Uterus (tissue), 4 donors: ENCODE results near the gene EVI5L. TPM values are rescaled to one million over a fixed set of nuclear protein-coding genes. Genes with fewer than 3 reads are reported as not detected.

ENCODE experiments used
- DNase-seq, 2 donors: peaks; one replicate each; pipeline ENCODE4 v3.0.0-alpha.2; 2019 to 2020
- H3K27ac ChIP-seq, 2 donors: fragments of 200-600 bp; sonication (generic); 1 replicate in 1 of 2; 2 replicates in 1 of 2; pipeline ENCODE4 v1.5.1; 2016 to 2018
- H3K27me3 ChIP-seq, 2 donors: fragments of 200-600 bp; sonication (generic); one replicate each; pipeline ENCODE4 v1.5.1; 2018 to 2019; ENCODE audit warnings: control low read depth in 1 of 2
- H3K36me3 ChIP-seq, 2 donors: fragments of 200-600 bp; sonication (generic); one replicate each; pipeline ENCODE4 v1.5.1; 2019; ENCODE audit warnings: control low read depth in 1 of 2
- H3K4me1 ChIP-seq, 2 donors: fragments of 200-600 bp; sonication (generic); one replicate each; pipeline ENCODE4 v1.5.1; 2018 to 2019; ENCODE audit warnings: control low read depth in 1 of 2
- H3K4me3 ChIP-seq, 2 donors: fragments of 200-600 bp; sonication (generic); 1 replicate in 1 of 2; 2 replicates in 1 of 2; pipeline ENCODE4 v1.5.1; 2018 to 2019; ENCODE audit warnings: mild to moderate bottlenecking in 1 of 2
- H3K9me3 ChIP-seq, 2 donors: fragments of 200-600 bp; sonication (generic); one replicate each; pipeline ENCODE4 v1.5.1; 2019; ENCODE audit warnings: control low read depth in 1 of 2
- POLR2A ChIP-seq, 2 donors: fragments of 450-650 bp; IDR thresholded peaks; one replicate each; pipeline ENCODE4 v1.6.1; 2016; ENCODE audit warnings: antibody characterized with exemption in 2 of 2, mild to moderate bottlenecking in 1 of 2, moderate library complexity in 1 of 2
- intact Hi-C: fragments of 100-400 bp; cut with DNase I; formaldehyde crosslinking; loops from one replicate; pipeline ENCODE4 v1.15.1; 2023; ENCODE audit warnings: low total_unique reads
- total RNA-seq, 4 donors: library from RNA; depleted of rRNA in 3 of 4; stranded (reverse); fragments of >200 nt in 3 of 4; gene quantifications; one replicate each; pipeline versions ENCODE4 v1.1.0 to v1.2.4, GENCODE V29; 2014 to 2023
- TF ChIP-seq, protein P1 (sequence below), 4 experiments: fragments of 200-600 bp in 2 of 4; fragments of 450-650 bp in 2 of 4; sonication (generic) in 2 of 4; IDR thresholded peaks; one replicate each; pipeline ENCODE4 v1.5.1; 2016 to 2019; ENCODE audit warnings: antibody characterized with exemption in 4 of 4, mild to moderate bottlenecking in 2 of 4, moderate library complexity in 1 of 4
- donor health status: DM: yes; HTN: yes; CAD: no.

EVI5L gene
- total RNA-seq, 4 donors from 2014 or later, result 9.1 to 14.9 (median 12.4) TPM

DNA sequence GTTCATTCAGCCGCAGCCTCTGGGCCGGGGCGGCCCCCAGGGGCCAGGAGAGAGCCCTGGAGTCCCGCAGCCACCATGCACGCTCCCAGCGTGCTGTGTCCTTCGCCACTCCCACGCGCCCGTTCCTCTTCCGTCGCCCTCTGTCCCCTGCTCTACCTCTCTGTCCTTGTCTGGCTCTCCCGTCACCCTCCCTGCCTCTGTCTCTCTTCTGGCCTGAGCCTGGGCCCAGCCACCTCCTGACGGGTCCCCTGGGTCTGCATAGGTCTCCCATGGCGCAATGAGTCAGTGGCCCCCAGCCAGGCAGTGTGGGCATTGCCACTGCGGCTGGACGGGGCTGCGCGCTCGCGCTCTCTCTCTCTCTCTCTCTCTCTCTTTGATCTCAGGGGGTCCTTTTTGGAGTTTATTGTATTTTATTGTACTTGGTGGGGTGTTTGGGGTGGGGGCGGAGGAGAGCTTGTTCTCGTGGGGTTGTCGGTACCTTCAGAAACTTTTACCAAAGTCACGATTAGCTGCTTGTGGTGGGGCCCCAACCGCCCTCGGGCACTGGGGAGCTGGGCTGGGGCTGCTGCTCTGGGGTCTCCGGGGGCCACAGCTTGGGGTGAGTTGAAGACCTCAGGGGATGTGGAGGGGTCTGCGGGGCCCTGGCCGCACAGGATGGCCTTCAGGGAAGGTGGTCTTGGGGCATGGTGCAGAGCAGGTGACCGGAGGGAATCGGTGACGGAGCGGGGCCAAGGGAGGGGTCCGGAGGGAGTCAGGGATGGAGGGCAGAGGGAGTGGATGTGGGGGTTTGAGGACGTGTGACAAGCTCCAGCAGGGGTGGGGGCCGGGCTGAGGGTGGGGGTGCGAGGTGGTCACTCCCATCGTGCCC, 82.9 kb downstream of the EVI5L start:
- TF ChIP-seq, protein P1, sequence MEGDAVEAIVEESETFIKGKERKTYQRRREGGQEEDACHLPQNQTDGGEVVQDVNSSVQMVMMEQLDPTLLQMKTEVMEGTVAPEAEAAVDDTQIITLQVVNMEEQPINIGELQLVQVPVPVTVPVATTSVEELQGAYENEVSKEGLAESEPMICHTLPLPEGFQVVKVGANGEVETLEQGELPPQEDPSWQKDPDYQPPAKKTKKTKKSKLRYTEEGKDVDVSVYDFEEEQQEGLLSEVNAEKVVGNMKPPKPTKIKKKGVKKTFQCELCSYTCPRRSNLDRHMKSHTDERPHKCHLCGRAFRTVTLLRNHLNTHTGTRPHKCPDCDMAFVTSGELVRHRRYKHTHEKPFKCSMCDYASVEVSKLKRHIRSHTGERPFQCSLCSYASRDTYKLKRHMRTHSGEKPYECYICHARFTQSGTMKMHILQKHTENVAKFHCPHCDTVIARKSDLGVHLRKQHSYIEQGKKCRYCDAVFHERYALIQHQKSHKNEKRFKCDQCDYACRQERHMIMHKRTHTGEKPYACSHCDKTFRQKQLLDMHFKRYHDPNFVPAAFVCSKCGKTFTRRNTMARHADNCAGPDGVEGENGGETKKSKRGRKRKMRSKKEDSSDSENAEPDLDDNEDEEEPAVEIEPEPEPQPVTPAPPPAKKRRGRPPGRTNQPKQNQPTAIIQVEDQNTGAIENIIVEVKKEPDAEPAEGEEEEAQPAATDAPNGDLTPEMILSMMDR (IDR thresholded peaks at IDR 0.05), result no peak
- TF ChIP-seq POLR2A (IDR thresholded peaks at IDR 0.05), result no peak
- peak in 1 of 2 donors; percentile 19 for DNase-seq
- H3K4me1 ChIP-seq, result peaks cover 0 to 21% of the 10 kb centered on the region in 2 donors
- no peaks in the 10 kb centered on the region for H3K9me3 ChIP-seq
- H3K27me3 ChIP-seq, result peaks cover 6 to 7% of the 10 kb centered on the region in 2 donors
- no peak overlapping the region for H3K27ac ChIP-seq
- intact Hi-C loops, result no loop called here
- H3K36me3 ChIP-seq, result no peaks in the 10 kb centered on the region
- no peak overlapping the region for H3K4me3 ChIP-seq

DNA sequence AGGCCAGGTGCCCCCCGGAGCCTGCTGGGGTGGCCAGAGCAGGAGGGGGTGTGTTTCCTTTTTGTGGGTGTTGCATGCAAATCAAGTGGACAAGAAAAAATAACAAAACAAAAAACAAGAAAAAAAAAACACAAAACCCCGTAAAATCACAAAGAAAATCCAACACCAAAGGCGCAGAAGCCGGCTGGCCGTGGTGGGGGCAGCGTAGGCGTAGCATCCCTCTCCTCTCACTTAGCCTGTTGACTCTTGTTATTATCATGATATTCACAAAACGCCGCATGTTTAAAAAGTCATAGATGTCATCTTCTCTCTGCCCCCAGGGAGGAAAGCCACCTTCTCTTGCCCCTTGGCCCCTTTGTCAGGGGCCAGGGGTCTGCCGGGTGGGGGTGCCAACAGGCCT, 83.6 kb downstream of the EVI5L start:
- DNase-seq, result no peak
- H3K27me3 ChIP-seq, result peaks cover 6 to 7% of the 10 kb centered on the region in 2 donors
- H3K4me1 ChIP-seq, result peaks cover 0 to 23% of the 10 kb centered on the region in 2 donors
- intact Hi-C loops, result no loop called here
- no peaks in the 10 kb centered on the region for H3K36me3 ChIP-seq
- no peak overlapping the region for H3K4me3 ChIP-seq
- no peak for TF ChIP-seq POLR2A (IDR thresholded peaks at IDR 0.05)
- TF ChIP-seq, protein P1 (IDR thresholded peaks at IDR 0.05), result no peak
- H3K9me3 ChIP-seq, result no peaks in the 10 kb centered on the region
- no peak overlapping the region for H3K27ac ChIP-seq

DNA sequence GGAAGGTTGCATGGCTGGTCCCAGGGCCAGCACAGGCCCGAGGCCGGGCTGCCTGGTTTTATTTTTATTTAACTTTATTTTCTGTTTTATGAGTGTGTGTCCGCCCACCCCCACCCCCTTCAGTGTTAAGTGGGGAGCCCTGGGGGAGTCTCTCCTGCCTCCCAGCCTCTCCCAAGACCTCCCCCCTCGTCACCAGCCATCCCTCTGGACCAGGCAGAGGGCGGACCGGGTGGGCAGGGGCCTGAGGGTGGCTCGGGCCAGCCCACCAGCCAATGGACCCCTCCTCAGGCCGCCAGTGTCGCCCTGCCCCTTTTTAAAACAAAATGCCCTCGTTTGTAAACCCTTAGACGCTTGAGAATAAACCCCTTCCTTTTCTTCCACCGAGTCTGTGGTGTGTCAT, 84.1 kb downstream of the EVI5L start:
- H3K4me3 ChIP-seq, result no peak overlapping the region
- no peak for DNase-seq
- no peak overlapping the region for H3K27ac ChIP-seq
- no peaks in the 10 kb centered on the region for H3K9me3 ChIP-seq
- intact Hi-C loops, result no loop called here
- peaks cover 0 to 23% of the 10 kb centered on the region in 2 donors for H3K4me1 ChIP-seq
- H3K27me3 ChIP-seq, result peaks cover 6 to 7% of the 10 kb centered on the region in 2 donors
- H3K36me3 ChIP-seq, result no peaks in the 10 kb centered on the region
- TF ChIP-seq, protein P1 (IDR thresholded peaks at IDR 0.05), result no peak
- TF ChIP-seq POLR2A (IDR thresholded peaks at IDR 0.05), result no peak

Other genes with a start within 250 kb of the EVI5L start
- 1 to 10 TPM in 1 of 4 donors, under 1 TPM in 3; 0.26 to 3.5 (median 0.47) TPM for gene CAMSAP3, start 234.4 kb upstream of the EVI5L start, total RNA-seq
- gene XAB2, start 200.7 kb upstream of the EVI5L start, total RNA-seq, result 10 to 100 TPM in 3 of 4 donors, 1 to 10 TPM in 1; 10.0 to 41.7 (median 32.2) TPM
- gene PET100, start 200.4 kb upstream of the EVI5L start, total RNA-seq, result 10 to 100 TPM in 1 of 4 donors, 1 to 10 TPM in 2, not detected in 1; 5.9 to 59.9 (median 6.5) TPM
- not detected for gene PCP2, start 196.5 kb upstream of the EVI5L start, total RNA-seq
- gene STXBP2, start 193.1 kb upstream of the EVI5L start, total RNA-seq, result 10 to 100 TPM in 1 of 4 donors, 1 to 10 TPM in 2, not detected in 1; 2.4 to 10.3 (median 8.2) TPM
- gene RETN, start 161.2 kb upstream of the EVI5L start, total RNA-seq, result not detected
- gene MCEMP1, start 153.1 kb upstream of the EVI5L start, total RNA-seq, result under 1 TPM in 1 of 4 donors, not detected in 3; 0.67 TPM
- 100 to 1,000 TPM in 1 of 4 donors, 10 to 100 TPM in 3; 12.4 to 156 (median 41.0) TPM for gene TRAPPC5, start 149.4 kb upstream of the EVI5L start, total RNA-seq
- under 1 TPM in 1 of 4 donors, not detected in 3; 0.28 TPM for gene FCER2, start 128.1 kb upstream of the EVI5L start, total RNA-seq
- gene CLEC4G, start 98.1 kb upstream of the EVI5L start, total RNA-seq, result not detected
- 10 to 100 TPM in 1 of 4 donors, 1 to 10 TPM in 2, not detected in 1; 2.6 to 14.4 (median 8.8) TPM for gene CD209, start 82.7 kb upstream of the EVI5L start, total RNA-seq
- gene CLEC4M, start 67.0 kb upstream of the EVI5L start, total RNA-seq, result under 1 TPM in 1 of 4 donors, not detected in 3; 0.62 TPM
- under 1 TPM in 2 of 4 donors, not detected in 2; 0.35 to 0.85 TPM for gene PRR36, start 44.2 kb downstream of the EVI5L start, total RNA-seq
- gene LRRC8E, start 58.3 kb downstream of the EVI5L start, total RNA-seq, result 1 to 10 TPM in 1 of 4 donors, under 1 TPM in 1, not detected in 2; 0.15 to 2.1 TPM
- gene MAP2K7, start 73.7 kb downstream of the EVI5L start, total RNA-seq, result 10 to 100 TPM in 2 of 4 donors, 1 to 10 TPM in 1, under 1 TPM in 1; 0.59 to 40.2 (median 9.4) TPM
- 1 to 10 TPM in 1 of 4 donors, not detected in 3; 5.2 TPM for gene TGFBR3L, start 84.6 kb downstream of the EVI5L start, total RNA-seq
- 10 to 100 TPM; 11.8 to 66.8 (median 19.0) TPM for gene SNAPC2, start 90.1 kb downstream of the EVI5L start, total RNA-seq
- gene CTXN1, start 95.9 kb downstream of the EVI5L start, total RNA-seq, result 10 to 100 TPM in 2 of 4 donors, 1 to 10 TPM in 1, not detected in 1; 7.2 to 47.1 (median 14.9) TPM
- 100 to 1,000 TPM in 1 of 4 donors, 10 to 100 TPM in 3; 41.1 to 117 (median 62.9) TPM for gene TIMM44, start 113.4 kb downstream of the EVI5L start, total RNA-seq
- gene ELAVL1, start 175.4 kb downstream of the EVI5L start, total RNA-seq, result 10 to 100 TPM; 14.1 to 71.7 (median 39.3) TPM
- gene CCL25, start 222.5 kb downstream of the EVI5L start, total RNA-seq, result not detected